AG04449 (cell line): ENCODE data around the gene UGT2B10.
"Not testable (repeated sequence)": the region's sequence is repeated elsewhere in the genome, so short reads cannot be mapped to it uniquely, and the experiment has no call there.

Experiments used
- CTCF ChIA-PET: fragments of 350-600 bp; formaldehyde crosslinking; extraction: SDS; loops from one replicate; lab custom pipeline; 2021; ENCODE audit warnings: antibody characterized with exemption; lab: Yijun Ruan, JAX
- POLR2A ChIA-PET: fragments of 400-600, 350-600 bp; formaldehyde crosslinking; extraction: SDS; loops from one replicate; lab custom pipeline; 2020; ENCODE audit warnings: antibody characterized with exemption, inconsistent platforms; lab: Yijun Ruan, JAX
- DNase-seq: peaks from one replicate; pipeline ENCODE4 v3.0.0-alpha.2; 2010; ENCODE audit warnings: low read depth, low spot score
- H3K4me3 ChIP-seq: 2 replicates; pipeline ENCODE4 v1.5.1; 2011; ENCODE audit warnings: low read depth, mild to moderate bottlenecking, control low read depth, low read length
- TF ChIP-seq, protein P1 (sequence below): IDR thresholded peaks from one replicate; pipeline ENCODE4 v1.5.1; 2011; ENCODE audit warnings: mild to moderate bottlenecking, moderate library complexity, low read length, control low read depth, inconsistent platforms; ENCODE audit not compliant: insufficient read depth; ENCODE audit errors: missing control alignments

UGT2B10 gene

GRCh38 chr4:68808060-68808459 is 7.7 kb upstream of the UGT2B10 start:
- ChIA-PET POLR2A (no interaction called here), CTCF (no interaction called here)
- no peak for DNase-seq
- H3K4me3 ChIP-seq, result no peak overlapping the region
- TF ChIP-seq, protein P1, sequence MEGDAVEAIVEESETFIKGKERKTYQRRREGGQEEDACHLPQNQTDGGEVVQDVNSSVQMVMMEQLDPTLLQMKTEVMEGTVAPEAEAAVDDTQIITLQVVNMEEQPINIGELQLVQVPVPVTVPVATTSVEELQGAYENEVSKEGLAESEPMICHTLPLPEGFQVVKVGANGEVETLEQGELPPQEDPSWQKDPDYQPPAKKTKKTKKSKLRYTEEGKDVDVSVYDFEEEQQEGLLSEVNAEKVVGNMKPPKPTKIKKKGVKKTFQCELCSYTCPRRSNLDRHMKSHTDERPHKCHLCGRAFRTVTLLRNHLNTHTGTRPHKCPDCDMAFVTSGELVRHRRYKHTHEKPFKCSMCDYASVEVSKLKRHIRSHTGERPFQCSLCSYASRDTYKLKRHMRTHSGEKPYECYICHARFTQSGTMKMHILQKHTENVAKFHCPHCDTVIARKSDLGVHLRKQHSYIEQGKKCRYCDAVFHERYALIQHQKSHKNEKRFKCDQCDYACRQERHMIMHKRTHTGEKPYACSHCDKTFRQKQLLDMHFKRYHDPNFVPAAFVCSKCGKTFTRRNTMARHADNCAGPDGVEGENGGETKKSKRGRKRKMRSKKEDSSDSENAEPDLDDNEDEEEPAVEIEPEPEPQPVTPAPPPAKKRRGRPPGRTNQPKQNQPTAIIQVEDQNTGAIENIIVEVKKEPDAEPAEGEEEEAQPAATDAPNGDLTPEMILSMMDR, result no peak

DNA sequence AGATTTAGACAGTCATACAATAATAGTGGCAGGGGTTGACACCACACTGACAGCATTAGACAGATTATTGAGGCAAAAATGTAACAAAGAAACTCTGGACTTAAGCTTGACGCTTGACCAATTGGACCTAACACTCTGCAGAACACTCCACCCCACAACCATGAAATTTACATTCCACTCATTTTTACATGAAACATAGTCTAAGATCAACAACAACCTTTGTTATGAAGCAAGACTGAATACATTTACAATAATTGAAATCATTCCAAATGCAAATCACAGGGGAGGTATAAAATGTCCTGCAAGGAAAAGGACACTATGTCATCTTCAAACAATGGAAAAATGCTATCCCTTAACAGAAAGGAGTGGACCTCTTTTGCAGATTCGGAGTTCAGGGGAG is 4.9 kb upstream of the UGT2B10 start:
- ChIA-PET POLR2A (no interaction called here), CTCF (no interaction called here)
- no peak for DNase-seq
- TF ChIP-seq, protein P1, result no peak
- no peak overlapping the region for H3K4me3 ChIP-seq

GRCh38 chr4:68816410-68817265 is 844 bp downstream of the UGT2B10 start:
- POLR2A ChIA-PET, DNase-seq, CTCF ChIA-PET, H3K4me3 ChIP-seq: not testable (repeated sequence)

GRCh38 chr4:68817386-68817785 is 1.6 kb downstream of the UGT2B10 start:
- H3K4me3 ChIP-seq, result no peak overlapping the region
- no peak for DNase-seq
- ChIA-PET POLR2A (no interaction called here), CTCF (no interaction called here)
- TF ChIP-seq, protein P1, result no peak

GRCh38 chr4:68818030-68818462 is 2.3 kb downstream of the UGT2B10 start:
- H3K4me3 ChIP-seq, CTCF ChIA-PET, DNase-seq, POLR2A ChIA-PET: not testable (repeated sequence)

GRCh38 chr4:68831642-68832041 is 15.8 kb downstream of the UGT2B10 start:
- TF ChIP-seq, protein P1, result no peak
- DNase-seq, result no peak
- POLR2A ChIA-PET, result no interaction called here
- H3K4me3 ChIP-seq, result no peak overlapping the region
- CTCF ChIA-PET, result no interaction called here

DNA sequence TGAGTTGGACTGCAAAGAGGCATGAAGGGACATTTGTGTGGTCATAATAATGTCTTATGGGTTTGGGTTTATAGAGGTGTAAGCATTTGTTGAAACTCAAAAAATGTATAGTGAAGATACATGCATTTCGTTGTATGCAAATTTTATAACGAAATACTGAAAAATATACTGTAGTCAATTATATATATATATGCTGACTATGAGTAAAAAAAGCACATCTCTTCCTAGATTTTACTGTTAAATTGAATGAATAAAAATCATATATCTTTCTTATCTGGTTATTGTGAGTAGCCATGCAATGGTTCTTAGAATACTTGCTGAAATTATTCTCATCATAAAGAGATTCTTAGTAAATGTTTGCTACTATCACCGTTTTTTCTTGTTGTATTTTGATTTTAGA is 34.5 kb downstream of the UGT2B10 start:
- POLR2A ChIA-PET, result no interaction called here
- TF ChIP-seq, protein P1, result no peak
- DNase-seq, result no peak
- no peak overlapping the region for H3K4me3 ChIP-seq
- CTCF ChIA-PET, result no interaction called here
